Endothelial cell (in vitro differentiated cells): ENCODE measurements around the gene LAS1L. TPM values are rescaled to one million over a fixed set of nuclear protein-coding genes. Genes with fewer than 3 reads are reported as not detected.
"Not testable (repeated sequence)": the region's sequence is repeated elsewhere in the genome, so short reads cannot be mapped to it uniquely, and the experiment has no call there.

Experiments used
- DNase-seq: peaks from one replicate; pipeline ENCODE4 v3.0.0; 2021; ENCODE audit warnings: low spot score
- H3K27ac Mint-ChIP-seq: one replicate; pipeline ENCODE4 v1.8.0; 2021; ENCODE audit warnings: mixed read lengths, inconsistent platforms; ENCODE audit not compliant: unreplicated experiment
- H3K27me3 Mint-ChIP-seq: one replicate; pipeline ENCODE4 v1.8.0; 2021; ENCODE audit warnings: mild to moderate bottlenecking, moderate library complexity, mixed read lengths, inconsistent platforms; ENCODE audit not compliant: unreplicated experiment
- H3K36me3 Mint-ChIP-seq: one replicate; pipeline ENCODE4 v1.8.0; 2021; ENCODE audit warnings: mild to moderate bottlenecking, low read depth, mixed read lengths, inconsistent platforms; ENCODE audit not compliant: unreplicated experiment
- H3K4me1 Mint-ChIP-seq: one replicate; pipeline ENCODE4 v1.8.0; 2021; ENCODE audit warnings: mild to moderate bottlenecking, mixed read lengths, inconsistent platforms; ENCODE audit not compliant: unreplicated experiment
- H3K4me3 Mint-ChIP-seq: one replicate; pipeline ENCODE4 v1.8.0; 2021; ENCODE audit warnings: mild to moderate bottlenecking, mixed read lengths, inconsistent platforms; ENCODE audit not compliant: unreplicated experiment
- H3K9me3 Mint-ChIP-seq: one replicate; pipeline ENCODE4 v1.8.0; 2021; ENCODE audit warnings: mixed read lengths, inconsistent platforms; ENCODE audit not compliant: unreplicated experiment
- total RNA-seq: library from RNA; stranded (reverse); fragmentation: NEBNext Ultra II Directional; extraction: Animal tissue kit (Norgen Biotek cat#: 25700); gene quantifications from one replicate; pipeline ENCODE4 v1.2.1, GENCODE V29; 2021; ENCODE audit not compliant: unreplicated experiment
- TF ChIP-seq, protein P1 (sequence below): fragments of 200-600 bp; sonication (generic); IDR thresholded peaks from one replicate; pipeline ENCODE4 v1.5.0; 2021; ENCODE audit warnings: antibody characterized with exemption; ENCODE audit not compliant: unreplicated experiment

Gene LAS1L
- total RNA-seq, 1 donor from 2014 or later = 32.8 TPM

GRCh38 chrX:65502618-65503017 is 32.0 kb downstream of the LAS1L start:
- Mint-ChIP-seq H3K36me3 (peaks cover 4% of the 10 kb centered on the region), H3K4me1 (no peaks in the 10 kb centered on the region), H3K27ac (no peak overlapping the region), H3K27me3 (no peaks in the 10 kb centered on the region), H3K4me3 (no peak overlapping the region), H3K9me3 (no peaks in the 10 kb centered on the region)
- TF ChIP-seq, protein P1, sequence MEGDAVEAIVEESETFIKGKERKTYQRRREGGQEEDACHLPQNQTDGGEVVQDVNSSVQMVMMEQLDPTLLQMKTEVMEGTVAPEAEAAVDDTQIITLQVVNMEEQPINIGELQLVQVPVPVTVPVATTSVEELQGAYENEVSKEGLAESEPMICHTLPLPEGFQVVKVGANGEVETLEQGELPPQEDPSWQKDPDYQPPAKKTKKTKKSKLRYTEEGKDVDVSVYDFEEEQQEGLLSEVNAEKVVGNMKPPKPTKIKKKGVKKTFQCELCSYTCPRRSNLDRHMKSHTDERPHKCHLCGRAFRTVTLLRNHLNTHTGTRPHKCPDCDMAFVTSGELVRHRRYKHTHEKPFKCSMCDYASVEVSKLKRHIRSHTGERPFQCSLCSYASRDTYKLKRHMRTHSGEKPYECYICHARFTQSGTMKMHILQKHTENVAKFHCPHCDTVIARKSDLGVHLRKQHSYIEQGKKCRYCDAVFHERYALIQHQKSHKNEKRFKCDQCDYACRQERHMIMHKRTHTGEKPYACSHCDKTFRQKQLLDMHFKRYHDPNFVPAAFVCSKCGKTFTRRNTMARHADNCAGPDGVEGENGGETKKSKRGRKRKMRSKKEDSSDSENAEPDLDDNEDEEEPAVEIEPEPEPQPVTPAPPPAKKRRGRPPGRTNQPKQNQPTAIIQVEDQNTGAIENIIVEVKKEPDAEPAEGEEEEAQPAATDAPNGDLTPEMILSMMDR = no peak
- DNase-seq = no peak

DNA sequence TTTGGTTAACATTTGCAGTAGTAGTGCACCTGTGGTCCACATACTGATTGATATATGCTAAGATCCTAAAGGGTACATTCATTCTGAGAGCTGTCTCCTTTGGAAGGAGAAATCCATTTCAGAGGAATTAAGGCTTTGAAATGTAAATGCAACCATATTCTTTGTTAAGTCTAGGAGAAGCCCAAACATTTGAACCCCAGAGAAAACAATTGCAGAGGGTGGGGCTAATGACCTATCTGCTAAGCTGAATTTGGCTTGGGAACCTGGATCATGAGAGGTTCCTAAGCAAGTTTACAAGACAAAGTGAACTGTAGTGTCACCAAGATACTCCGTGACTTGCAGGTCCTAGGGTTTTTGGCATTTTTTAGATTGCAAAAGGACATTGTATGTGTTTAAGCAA is 41.2 kb downstream of the LAS1L start:
- H3K27ac Mint-ChIP-seq = no peak overlapping the region
- no peak for DNase-seq
- no peaks in the 10 kb centered on the region for H3K9me3 Mint-ChIP-seq
- H3K27me3 Mint-ChIP-seq = no peaks in the 10 kb centered on the region
- no peaks in the 10 kb centered on the region for H3K4me1 Mint-ChIP-seq
- no peak overlapping the region for H3K4me3 Mint-ChIP-seq
- no peaks in the 10 kb centered on the region for H3K36me3 Mint-ChIP-seq
- TF ChIP-seq, protein P1 = no peak

DNA sequence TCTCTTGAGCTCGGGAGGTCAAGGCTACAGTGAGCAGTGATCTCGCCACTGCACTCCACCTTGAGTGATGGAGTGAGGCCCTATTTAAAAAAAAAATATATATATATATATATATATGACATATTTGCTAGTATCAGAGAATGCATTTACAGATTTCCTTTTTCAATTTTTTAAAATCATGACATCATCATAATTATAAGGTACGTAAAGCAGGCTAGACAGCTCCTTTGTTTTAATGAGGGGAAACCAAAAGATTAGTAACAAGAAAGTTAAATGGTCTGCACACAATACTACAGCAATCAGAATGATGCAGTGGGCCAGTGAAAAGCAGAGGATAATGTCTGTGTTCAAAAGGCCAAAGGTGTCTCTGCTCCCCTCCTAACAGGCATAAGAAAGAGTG is 43.0 kb downstream of the LAS1L start:
- TF ChIP-seq, protein P1 = no peak
- Mint-ChIP-seq H3K9me3 (no peaks in the 10 kb centered on the region), H3K27ac (no peak overlapping the region), H3K27me3 (no peaks in the 10 kb centered on the region), H3K4me3 (no peak overlapping the region), H3K36me3 (no peaks in the 10 kb centered on the region), H3K4me1 (no peaks in the 10 kb centered on the region)
- no peak for DNase-seq

GRCh38 chrX:65488495-65488894 is 46.1 kb downstream of the LAS1L start:
- H3K4me3 Mint-ChIP-seq = no peak overlapping the region
- no peaks in the 10 kb centered on the region for H3K4me1 Mint-ChIP-seq
- no peaks in the 10 kb centered on the region for H3K27me3 Mint-ChIP-seq
- no peaks in the 10 kb centered on the region for H3K9me3 Mint-ChIP-seq
- TF ChIP-seq, protein P1 = no peak
- no peak overlapping the region for H3K27ac Mint-ChIP-seq
- no peak for DNase-seq
- no peaks in the 10 kb centered on the region for H3K36me3 Mint-ChIP-seq

GRCh38 chrX:65480960-65481359 is 53.6 kb downstream of the LAS1L start:
- no peak for DNase-seq
- Mint-ChIP-seq H3K27me3 (no peaks in the 10 kb centered on the region), H3K36me3 (no peaks in the 10 kb centered on the region), H3K9me3 (no peaks in the 10 kb centered on the region), H3K4me3 (no peak overlapping the region), H3K4me1 (no peaks in the 10 kb centered on the region), H3K27ac (no peak overlapping the region)
- TF ChIP-seq, protein P1 = no peak

DNA sequence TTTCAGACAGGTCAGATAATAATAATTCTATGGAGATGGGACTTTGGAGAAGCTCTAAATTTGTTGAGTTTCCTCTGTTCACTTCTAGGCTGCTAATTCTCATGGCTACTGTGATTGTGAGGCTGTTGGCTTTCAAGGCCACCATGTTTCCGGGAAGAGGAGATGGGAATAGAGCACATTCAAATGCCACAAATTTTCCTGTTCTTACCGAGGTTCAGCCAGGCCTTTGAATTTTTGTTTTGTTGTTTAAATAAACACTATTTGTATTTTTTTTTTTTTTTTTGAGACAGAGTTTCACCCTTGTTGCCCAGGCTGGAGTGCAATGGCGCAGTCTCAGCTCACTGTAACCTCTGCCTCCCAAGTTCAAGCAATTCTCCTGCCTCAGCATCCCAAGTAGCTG is 55.5 kb downstream of the LAS1L start:
- not testable (repeated sequence) for H3K4me1 Mint-ChIP-seq, DNase-seq, H3K27me3 Mint-ChIP-seq, H3K4me3 Mint-ChIP-seq, H3K27ac Mint-ChIP-seq, H3K9me3 Mint-ChIP-seq, H3K36me3 Mint-ChIP-seq
